H1 (cell line): ENCODE data around the gene IL37. TPM values are rescaled to one million over a fixed set of nuclear protein-coding genes. Genes with fewer than 3 reads are reported as not detected.

Experiments used
- ATF3 ChIP-seq: IDR thresholded peaks from 2 replicates; pipeline ENCODE4 v1.6.1; 2011; ENCODE audit warnings: low read depth, mild to moderate bottlenecking, low read length; ENCODE audit not compliant: insufficient read depth
- BCL11A ChIP-seq, 2 experiments: IDR thresholded peaks; one replicate each; pipeline ENCODE4 v1.6.1; 2011; ENCODE audit warnings: low read depth in 2 of 2, low read length in 2 of 2, mild to moderate bottlenecking in 2 of 2
- CTCF ChIP-seq, 3 experiments: IDR thresholded peaks; 1 replicate in 2 of 3; 2 replicates in 1 of 3; pipeline versions ENCODE4 v1.5.1 to v1.6.1; 2011; ENCODE audit warnings: low read length in 3 of 3, mild to moderate bottlenecking in 3 of 3, inconsistent platforms in 2 of 3, low read depth in 1 of 3, moderate library complexity in 1 of 3; ENCODE audit not compliant: insufficient read depth in 1 of 3; ENCODE audit errors: control extremely low read depth in 1 of 3
- MAX ChIP-seq: IDR thresholded peaks from 2 replicates; pipeline ENCODE4 v1.6.1; 2012; ENCODE audit warnings: inconsistent platforms
- POLR2A ChIP-seq, 2 experiments: IDR thresholded peaks; 1 replicate in 1 of 2; 2 replicates in 1 of 2; pipeline ENCODE4 v1.6.1; 2011; ENCODE audit warnings: low read depth in 2 of 2, low read length in 2 of 2, mild to moderate bottlenecking in 2 of 2; ENCODE audit errors: control extremely low read depth in 1 of 2
- TEAD4 ChIP-seq: IDR thresholded peaks from 2 replicates; pipeline ENCODE4 v1.6.1; 2012; ENCODE audit warnings: low read depth, low read length, inconsistent platforms, mixed read lengths
- polyA plus RNA-seq, 7 experiments: library from polyadenylated mRNA; depleted of rRNA in 3 of 7; stranded (reverse) in 5 of 7; unstranded in 2 of 7; fragments of >200 nt in 5 of 7; fragments of 200-250 nt in 2 of 7; gene quantifications; 1 replicate in 5 of 7; 2 replicates in 1 of 7; 4 replicates in 1 of 7; pipeline versions ENCODE4 v1.2.1 to v1.2.3, GENCODE V29; 2011 to 2013; ENCODE audit warnings: missing spikeins in 2 of 7, mixed read lengths in 2 of 7
- total RNA-seq: library from RNA; stranded (reverse); fragmentation: NEBNext Ultra II Directional; extraction: Animal tissue kit (Norgen Biotek cat#: 25700); gene quantifications from 2 replicates; pipeline ENCODE4 v1.2.1, GENCODE V29; 2021

IL37 gene
- total and polyA plus RNA-seq, 2 of the 8 experiments (the other 6 are each of a cell fraction or from before 2014, with no cell fraction given) = 0.18 TPM; not detected in 1

GRCh38 chr2:112870841-112871835 lies 39.8 kb upstream of the IL37 start (continued):
- no peak for TF ChIP-seq CTCF (IDR thresholded peaks at IDR 0.05; ENCODE audit: control extremely low read depth in 1 of 3, insufficient read depth in 1 of 3, low read depth in 1 of 3, low read length in 3 of 3)
- no peak for TF ChIP-seq TEAD4
- TF ChIP-seq BCL11A (IDR thresholded peaks at IDR 0.05; ENCODE audit: low read depth in 2 of 2, low read length in 2 of 2) = no peak
- no peak for TF ChIP-seq MAX
- TF ChIP-seq POLR2A (IDR thresholded peaks at IDR 0.05; ENCODE audit: control extremely low read depth in 1 of 2, low read depth in 2 of 2, low read length in 2 of 2) = no peak
- TF ChIP-seq ATF3 = no peak
